WI38 (cell line): ENCODE measurements around the gene TMC7.

Experiments used
- H3K4me3 ChIP-seq: 2 replicates; pipeline ENCODE4 v1.5.1; 2011; ENCODE audit warnings: low read depth, mild to moderate bottlenecking, control low read depth, low read length
- TF ChIP-seq, protein P1 (sequence below): IDR thresholded peaks from 2 replicates; pipeline ENCODE4 v1.5.1; 2012; ENCODE audit warnings: low read depth, mild to moderate bottlenecking, control low read depth, low read length

Gene TMC7

GRCh38 chr16:19067349-19068236 lies 83.9 kb downstream of the TMC7 start, which contains the start of gene COQ7:
TSS of gene COQ7 (plus strand) at chr16:19067614. CDS start at chr16:19067665, 51 bp downstream.
- TF ChIP-seq, protein P1, sequence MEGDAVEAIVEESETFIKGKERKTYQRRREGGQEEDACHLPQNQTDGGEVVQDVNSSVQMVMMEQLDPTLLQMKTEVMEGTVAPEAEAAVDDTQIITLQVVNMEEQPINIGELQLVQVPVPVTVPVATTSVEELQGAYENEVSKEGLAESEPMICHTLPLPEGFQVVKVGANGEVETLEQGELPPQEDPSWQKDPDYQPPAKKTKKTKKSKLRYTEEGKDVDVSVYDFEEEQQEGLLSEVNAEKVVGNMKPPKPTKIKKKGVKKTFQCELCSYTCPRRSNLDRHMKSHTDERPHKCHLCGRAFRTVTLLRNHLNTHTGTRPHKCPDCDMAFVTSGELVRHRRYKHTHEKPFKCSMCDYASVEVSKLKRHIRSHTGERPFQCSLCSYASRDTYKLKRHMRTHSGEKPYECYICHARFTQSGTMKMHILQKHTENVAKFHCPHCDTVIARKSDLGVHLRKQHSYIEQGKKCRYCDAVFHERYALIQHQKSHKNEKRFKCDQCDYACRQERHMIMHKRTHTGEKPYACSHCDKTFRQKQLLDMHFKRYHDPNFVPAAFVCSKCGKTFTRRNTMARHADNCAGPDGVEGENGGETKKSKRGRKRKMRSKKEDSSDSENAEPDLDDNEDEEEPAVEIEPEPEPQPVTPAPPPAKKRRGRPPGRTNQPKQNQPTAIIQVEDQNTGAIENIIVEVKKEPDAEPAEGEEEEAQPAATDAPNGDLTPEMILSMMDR: no peak
- peak within 1 kb of the TSS; percentile 73 for H3K4me3 ChIP-seq

DNA sequence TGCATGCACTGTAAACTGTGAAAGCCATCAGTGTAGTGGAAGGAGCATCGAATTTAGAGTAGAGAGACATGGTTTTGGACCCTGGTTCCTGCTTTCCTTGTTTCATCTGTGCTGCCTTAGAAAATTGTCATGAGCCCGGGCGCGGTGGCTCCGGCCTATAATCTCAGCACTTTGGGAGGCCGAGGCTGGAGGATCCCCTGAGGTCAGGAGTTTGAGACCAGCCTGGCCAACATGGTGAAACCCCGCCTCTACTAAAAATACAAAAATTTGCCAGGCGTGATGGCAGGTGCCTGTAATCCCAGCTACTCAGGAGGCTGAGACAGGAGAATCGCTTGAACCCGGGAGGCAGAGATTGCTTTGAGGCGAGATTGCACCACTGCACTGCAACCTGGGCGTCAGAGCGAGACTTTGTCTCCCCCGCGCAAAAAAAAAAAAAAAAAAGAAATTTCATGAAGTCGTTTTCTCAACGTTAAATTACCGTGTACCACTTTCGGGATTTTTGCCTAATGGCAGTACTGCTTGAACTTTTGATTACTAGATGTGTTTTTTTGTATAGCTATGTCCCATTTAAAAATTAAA lies 84.6 kb downstream of the TMC7 start:
- TF ChIP-seq, protein P1: no peak

GRCh38 chr16:19071811-19072777 lies 88.4 kb downstream of the TMC7 start:
- H3K4me3 ChIP-seq: no peak overlapping the region
- TF ChIP-seq, protein P1: peak; percentile 86

More for the DNA sequence above, 84.6 kb downstream of the TMC7 start:
- H3K4me3 ChIP-seq: peak overlapping the region; percentile 73

GRCh38 chr16:19073344-19073743 lies 89.6 kb downstream of the TMC7 start:
- no peak overlapping the region for H3K4me3 ChIP-seq
- TF ChIP-seq, protein P1: no peak

- TF ChIP-seq, protein P1: no peak
- H3K4me3 ChIP-seq: no peak overlapping the region
Observed at GRCh38 chr16:19073863-19074262, 90.1 kb downstream of the TMC7 start.

- TF ChIP-seq, protein P1: no peak
- H3K4me3 ChIP-seq: no peak overlapping the region
Observed at GRCh38 chr16:19075511-19075910, 91.8 kb downstream of the TMC7 start.
